IPS-20b (cell line): ENCODE results near the gene JMJD1C.
"Not testable (repeated sequence)": the region's sequence is repeated elsewhere in the genome, so short reads cannot be mapped to it uniquely, and the experiment has no call there.

Source experiments
- H3K27ac ChIP-seq: one replicate; pipeline ENCODE4 v1.5.1; 2013; ENCODE audit warnings: low read length
- H3K27me3 ChIP-seq: 2 replicates; pipeline ENCODE4 v1.6.1; 2013; ENCODE audit warnings: mild to moderate bottlenecking, low read length, inconsistent platforms; ENCODE audit not compliant: insufficient read depth
- H3K36me3 ChIP-seq: 2 replicates; pipeline ENCODE4 v1.6.1; 2013; ENCODE audit warnings: low read depth, mild to moderate bottlenecking, inconsistent platforms, low read length, moderate library complexity; ENCODE audit not compliant: insufficient read depth
- H3K4me1 ChIP-seq: 2 replicates; pipeline ENCODE4 v1.6.1; 2013; ENCODE audit warnings: mild to moderate bottlenecking, control low read depth, inconsistent platforms, low read length, moderate library complexity; ENCODE audit not compliant: insufficient read depth
- H3K4me3 ChIP-seq: 2 replicates; pipeline ENCODE4 v1.5.1; 2013; ENCODE audit warnings: mild to moderate bottlenecking, low read length, inconsistent platforms
- H3K9ac ChIP-seq: 2 replicates; pipeline ENCODE4 v1.6.1; 2013; ENCODE audit warnings: low read depth, mild to moderate bottlenecking, inconsistent platforms, low read length, moderate library complexity
- H3K9me3 ChIP-seq: 2 replicates; pipeline ENCODE4 v1.6.1; 2013; ENCODE audit warnings: mild to moderate bottlenecking, low read depth, low read length, inconsistent platforms; ENCODE audit not compliant: insufficient read depth

The JMJD1C gene

GRCh38 chr10:63304146-63304545 is 161.6 kb downstream of the JMJD1C start:
- no peaks in the 10 kb centered on the region for H3K36me3 ChIP-seq

GRCh38 chr10:63300801-63301200 is 165.0 kb downstream of the JMJD1C start:
- H3K4me1 ChIP-seq: no peaks in the 10 kb centered on the region
- no peaks in the 10 kb centered on the region for H3K36me3 ChIP-seq
- H3K9ac ChIP-seq: no peak overlapping the region
- no peak overlapping the region for H3K4me3 ChIP-seq
- H3K27ac ChIP-seq: no peak overlapping the region
- H3K27me3 ChIP-seq: no peaks in the 10 kb centered on the region
- no peaks in the 10 kb centered on the region for H3K9me3 ChIP-seq

More at GRCh38 chr10:63304146-63304545, 161.6 kb downstream of the JMJD1C start:
- H3K4me3 ChIP-seq: no peak overlapping the region
- H3K9ac ChIP-seq: no peak overlapping the region
- no peaks in the 10 kb centered on the region for H3K9me3 ChIP-seq
- no peaks in the 10 kb centered on the region for H3K27me3 ChIP-seq
- H3K27ac ChIP-seq: no peak overlapping the region
- H3K4me1 ChIP-seq: no peaks in the 10 kb centered on the region

GRCh38 chr10:63297941-63298340 is 167.8 kb downstream of the JMJD1C start:
- H3K27ac ChIP-seq: no peak overlapping the region
- no peaks in the 10 kb centered on the region for H3K36me3 ChIP-seq
- no peak overlapping the region for H3K4me3 ChIP-seq
- no peaks in the 10 kb centered on the region for H3K9me3 ChIP-seq
- no peaks in the 10 kb centered on the region for H3K27me3 ChIP-seq
- no peaks in the 10 kb centered on the region for H3K4me1 ChIP-seq
- H3K9ac ChIP-seq: no peak overlapping the region

- Histone ChIP-seq H3K4me1 (no peaks in the 10 kb centered on the region), H3K9me3 (no peaks in the 10 kb centered on the region), H3K27me3 (no peaks in the 10 kb centered on the region), H3K9ac (no peak overlapping the region), H3K36me3 (no peaks in the 10 kb centered on the region), H3K27ac (no peak overlapping the region), H3K4me3 (no peak overlapping the region)
Observed at GRCh38 chr10:63294781-63295180, 171.0 kb downstream of the JMJD1C start.

- not testable (repeated sequence) for H3K9ac ChIP-seq, H3K4me1 ChIP-seq, H3K36me3 ChIP-seq, H3K27me3 ChIP-seq, H3K27ac ChIP-seq, H3K9me3 ChIP-seq, H3K4me3 ChIP-seq
Observed at GRCh38 chr10:63292847-63293246, 172.9 kb downstream of the JMJD1C start.

GRCh38 chr10:63288170-63288569 is 177.6 kb downstream of the JMJD1C start:
- H3K4me1 ChIP-seq: no peaks in the 10 kb centered on the region; the same call in 1 of the 2 replicates
- H3K36me3 ChIP-seq: no peaks in the 10 kb centered on the region
- no peak overlapping the region for H3K27ac ChIP-seq
- no peaks in the 10 kb centered on the region for H3K9me3 ChIP-seq
- no peaks in the 10 kb centered on the region for H3K27me3 ChIP-seq
- H3K4me3 ChIP-seq: no peak overlapping the region
- H3K9ac ChIP-seq: no peak overlapping the region

- Histone ChIP-seq H3K4me3 (no peak overlapping the region), H3K9me3 (no peaks in the 10 kb centered on the region), H3K4me1 (no peaks in the 10 kb centered on the region; the same call in 1 of the 2 replicates), H3K27me3 (no peaks in the 10 kb centered on the region), H3K9ac (no peak overlapping the region), H3K27ac (no peak overlapping the region), H3K36me3 (no peaks in the 10 kb centered on the region)
Observed at GRCh38 chr10:63286754-63287264, 179.0 kb downstream of the JMJD1C start.

GRCh38 chr10:63286340-63286739 is 179.4 kb downstream of the JMJD1C start:
- no peak overlapping the region for H3K9ac ChIP-seq
- no peak overlapping the region for H3K27ac ChIP-seq
- H3K4me3 ChIP-seq: no peak overlapping the region
- H3K27me3 ChIP-seq: no peaks in the 10 kb centered on the region
- H3K4me1 ChIP-seq: no peaks in the 10 kb centered on the region; the same call in 1 of the 2 replicates
- H3K36me3 ChIP-seq: no peaks in the 10 kb centered on the region
- H3K9me3 ChIP-seq: no peaks in the 10 kb centered on the region

- not testable (repeated sequence) for H3K27ac ChIP-seq, H3K9ac ChIP-seq, H3K27me3 ChIP-seq, H3K4me1 ChIP-seq, H3K4me3 ChIP-seq, H3K9me3 ChIP-seq, H3K36me3 ChIP-seq
Observed at GRCh38 chr10:63283901-63284300, 181.9 kb downstream of the JMJD1C start.

- no peak overlapping the region for H3K27ac ChIP-seq
- no peaks in the 10 kb centered on the region for H3K27me3 ChIP-seq
- H3K9ac ChIP-seq: no peak overlapping the region
- no peak overlapping the region for H3K4me3 ChIP-seq
- H3K9me3 ChIP-seq: no peaks in the 10 kb centered on the region
- H3K4me1 ChIP-seq: no peaks in the 10 kb centered on the region; the same call in 1 of the 2 replicates
- no peaks in the 10 kb centered on the region for H3K36me3 ChIP-seq
Observed at GRCh38 chr10:63283093-63283492, 182.7 kb downstream of the JMJD1C start.

- Histone ChIP-seq H3K9me3 (no peaks in the 10 kb centered on the region), H3K36me3 (no peaks in the 10 kb centered on the region), H3K27me3 (no peaks in the 10 kb centered on the region), H3K4me3 (no peak overlapping the region), H3K27ac (no peak overlapping the region), H3K4me1 (no peaks in the 10 kb centered on the region; the same call in 1 of the 2 replicates), H3K9ac (no peak overlapping the region)
Observed at GRCh38 chr10:63281967-63282366, 183.8 kb downstream of the JMJD1C start.

- Histone ChIP-seq H3K27ac (no peak overlapping the region), H3K36me3 (no peaks in the 10 kb centered on the region), H3K27me3 (no peaks in the 10 kb centered on the region), H3K4me3 (no peak overlapping the region), H3K4me1 (no peaks in the 10 kb centered on the region), H3K9me3 (no peaks in the 10 kb centered on the region), H3K9ac (no peak overlapping the region)
Observed at GRCh38 chr10:63280386-63280785, 185.4 kb downstream of the JMJD1C start.
